ENCODE data around the gene LMBRD2.
"Not testable (repeated sequence)": the region's sequence is repeated elsewhere in the genome, so short reads cannot be mapped to it uniquely, and the experiment has no call there.

Gene LMBRD2

DNA sequence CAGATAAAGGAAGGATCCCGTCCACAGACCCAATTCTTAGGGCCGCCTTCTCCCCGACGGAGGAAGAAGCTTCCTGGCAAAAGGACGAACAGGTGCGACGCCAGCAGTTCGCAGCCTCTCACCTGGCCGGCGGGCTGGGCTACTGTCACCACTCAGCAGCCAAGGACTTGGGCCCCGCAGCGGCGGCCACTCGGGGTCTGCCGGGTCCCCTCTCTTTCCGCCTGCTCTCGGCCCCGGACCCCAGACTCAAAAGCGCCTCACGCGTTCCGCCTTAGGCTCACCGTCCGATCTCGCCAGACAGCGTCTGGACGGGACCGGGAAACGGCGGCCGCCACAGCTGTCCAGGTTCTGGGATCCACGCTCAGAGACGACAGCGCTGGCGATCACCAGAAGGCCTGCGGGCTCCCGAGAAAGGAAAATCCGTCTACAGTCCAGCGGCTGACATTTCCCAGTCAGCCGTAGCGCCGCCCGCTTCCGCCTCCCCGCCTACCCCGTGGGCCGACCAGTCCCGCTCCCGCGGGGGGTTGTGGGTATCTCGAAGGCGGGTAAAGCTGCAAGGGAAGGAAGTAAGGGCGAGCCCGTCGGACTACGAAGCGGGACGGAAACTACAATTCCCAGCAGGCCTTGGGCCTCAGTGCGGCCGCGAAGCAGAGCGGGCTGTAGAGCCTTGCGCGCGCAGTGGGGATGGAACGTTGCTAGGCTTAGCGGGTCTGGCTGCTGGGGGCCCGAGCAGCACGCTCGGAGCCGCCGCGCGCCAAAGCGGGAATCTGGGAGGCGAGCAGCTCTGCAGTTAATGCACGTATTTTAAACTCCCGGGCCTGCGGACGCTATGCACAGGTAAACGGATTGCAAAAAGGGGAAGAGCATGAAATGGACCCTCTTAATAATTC lies at the start of gene LMBRD2, which contains the start of gene SKP2:
Gene LMBRD2, minus strand, starts transcription at position 454 of the 890 bp plus-strand sequence. CDS start 8,538 bp downstream, outside the sequence.
Gene SKP2, plus strand, starts transcription at position 678 of the 890 bp plus-strand sequence. Its CDS starts 152 bp downstream, at position 830.
- TF ChIP-seq, protein P1, sequence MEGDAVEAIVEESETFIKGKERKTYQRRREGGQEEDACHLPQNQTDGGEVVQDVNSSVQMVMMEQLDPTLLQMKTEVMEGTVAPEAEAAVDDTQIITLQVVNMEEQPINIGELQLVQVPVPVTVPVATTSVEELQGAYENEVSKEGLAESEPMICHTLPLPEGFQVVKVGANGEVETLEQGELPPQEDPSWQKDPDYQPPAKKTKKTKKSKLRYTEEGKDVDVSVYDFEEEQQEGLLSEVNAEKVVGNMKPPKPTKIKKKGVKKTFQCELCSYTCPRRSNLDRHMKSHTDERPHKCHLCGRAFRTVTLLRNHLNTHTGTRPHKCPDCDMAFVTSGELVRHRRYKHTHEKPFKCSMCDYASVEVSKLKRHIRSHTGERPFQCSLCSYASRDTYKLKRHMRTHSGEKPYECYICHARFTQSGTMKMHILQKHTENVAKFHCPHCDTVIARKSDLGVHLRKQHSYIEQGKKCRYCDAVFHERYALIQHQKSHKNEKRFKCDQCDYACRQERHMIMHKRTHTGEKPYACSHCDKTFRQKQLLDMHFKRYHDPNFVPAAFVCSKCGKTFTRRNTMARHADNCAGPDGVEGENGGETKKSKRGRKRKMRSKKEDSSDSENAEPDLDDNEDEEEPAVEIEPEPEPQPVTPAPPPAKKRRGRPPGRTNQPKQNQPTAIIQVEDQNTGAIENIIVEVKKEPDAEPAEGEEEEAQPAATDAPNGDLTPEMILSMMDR (IDR thresholded peaks at IDR 0.05; ENCODE audit: control extremely low read depth, extremely low read depth, low read depth, missing control alignments): no peak
- ChIA-PET CTCF (interaction anchor here (0.9 to 3.0 kb wide), 9 partner anchors 10 to 227 kb away, joined by 3 to 12 read pairs (median 4); partner anchors contain the start of gene NADK2), POLR2A (interaction anchor here (1.0 kb wide), 1 partner anchor 90 kb away, joined by 3 read pairs; the partner anchor contains the start of gene NADK2)
- DNase-seq (ENCODE audit: extremely low spot score): peak; percentile 97

DNA sequence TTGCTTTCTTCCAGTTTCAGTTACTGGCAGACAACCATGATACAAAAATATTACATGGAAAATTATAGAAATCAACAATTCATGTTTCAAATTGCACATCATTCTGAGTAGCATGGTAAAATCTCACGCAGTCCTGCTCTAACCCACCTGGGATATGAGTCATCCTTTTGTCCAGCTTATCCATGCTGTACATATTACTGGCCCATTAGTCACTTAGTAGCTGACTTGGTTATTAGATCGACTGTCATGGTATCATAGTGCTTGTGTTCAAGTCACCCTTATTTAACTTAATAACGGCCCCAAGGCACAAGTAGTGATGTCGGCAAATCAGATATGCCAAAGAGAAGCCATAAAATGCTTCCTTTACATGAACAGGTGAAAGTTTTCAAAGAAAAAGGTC lies 48.8 kb upstream of the LMBRD2 start:
- no peak for DNase-seq (ENCODE audit: extremely low spot score)
- TF ChIP-seq, protein P1 (IDR thresholded peaks at IDR 0.05; ENCODE audit: control extremely low read depth, extremely low read depth, low read depth, missing control alignments): no peak
- POLR2A ChIA-PET: no interaction called here
- CTCF ChIA-PET: interaction anchor here (1.1 to 1.4 kb wide), 2 partner anchors 43 to 106 kb away, joined by 3 read pairs; no protein-coding TSS in a partner anchor

DNA sequence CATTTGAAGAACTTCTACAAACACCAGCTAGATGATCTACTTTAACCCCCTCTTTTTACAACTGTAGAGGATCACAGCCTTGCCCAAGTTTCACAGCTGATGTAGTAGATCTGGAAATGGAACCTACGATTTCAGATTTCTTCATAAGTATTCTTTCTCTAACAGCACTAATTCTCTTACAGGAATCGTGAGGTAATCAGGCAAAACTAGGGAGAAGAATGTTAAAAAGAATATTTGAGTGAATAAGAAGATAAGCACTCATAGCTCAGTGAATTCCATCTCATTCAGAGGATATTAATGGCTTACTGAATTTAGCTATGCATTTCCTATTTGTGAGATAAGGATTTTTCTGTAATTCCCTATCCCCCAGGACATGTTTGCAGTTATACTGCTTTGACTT lies 47.9 kb upstream of the LMBRD2 start:
- DNase-seq (ENCODE audit: extremely low spot score): no peak
- POLR2A ChIA-PET: no interaction called here
- CTCF ChIA-PET: interaction anchor here (1.1 to 1.4 kb wide), 2 partner anchors 42 to 106 kb away, joined by 3 read pairs; no protein-coding TSS in a partner anchor
- TF ChIP-seq, protein P1 (IDR thresholded peaks at IDR 0.05; ENCODE audit: control extremely low read depth, extremely low read depth, low read depth, missing control alignments): no peak

DNA sequence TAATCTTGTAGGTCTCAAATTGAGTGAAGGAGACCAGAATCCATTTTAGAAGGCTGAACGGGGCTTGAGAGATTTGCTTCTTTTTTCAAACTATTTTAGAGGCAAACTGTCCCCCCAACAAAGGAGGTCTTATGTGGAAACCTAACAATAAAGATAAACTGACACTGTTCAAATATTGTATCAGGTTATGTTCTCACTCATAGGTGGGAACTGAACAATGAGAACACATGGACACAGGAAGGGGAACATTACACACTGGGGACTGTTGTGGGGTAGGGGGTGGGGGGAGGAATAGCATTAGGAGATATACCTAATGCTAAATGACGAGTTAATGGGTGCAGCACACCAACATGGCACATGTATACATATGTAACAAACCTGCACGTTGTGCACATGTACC lies 47.1 kb upstream of the LMBRD2 start:
- POLR2A ChIA-PET; DNase-seq (ENCODE audit: extremely low spot score); CTCF ChIA-PET: not testable (repeated sequence)

DNA sequence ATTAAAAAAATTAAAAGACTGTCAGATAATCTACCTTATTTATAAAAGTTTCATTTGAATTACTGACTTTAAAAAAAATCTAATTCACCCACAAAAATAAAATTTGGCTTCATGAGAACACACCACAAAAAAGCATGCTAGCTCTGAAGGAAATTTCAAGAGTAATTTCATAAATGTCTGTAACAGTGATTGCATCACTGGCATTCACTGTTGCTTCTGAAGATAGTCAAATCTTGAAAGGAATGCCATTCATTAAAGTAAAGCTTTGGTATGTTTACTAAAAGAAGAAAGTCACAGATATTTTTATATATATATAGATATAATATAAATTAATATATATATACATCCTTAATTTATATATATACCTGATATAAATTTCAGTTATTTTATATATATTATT lies 46.6 kb upstream of the LMBRD2 start:
- TF ChIP-seq, protein P1 (IDR thresholded peaks at IDR 0.05; ENCODE audit: control extremely low read depth, extremely low read depth, low read depth, missing control alignments): no peak
- no peak for DNase-seq (ENCODE audit: extremely low spot score)
- CTCF ChIA-PET: interaction anchor here (1.9 kb wide), 1 partner anchor 20 kb away, joined by 5 read pairs; no protein-coding TSS in a partner anchor
- POLR2A ChIA-PET: no interaction called here

DNA sequence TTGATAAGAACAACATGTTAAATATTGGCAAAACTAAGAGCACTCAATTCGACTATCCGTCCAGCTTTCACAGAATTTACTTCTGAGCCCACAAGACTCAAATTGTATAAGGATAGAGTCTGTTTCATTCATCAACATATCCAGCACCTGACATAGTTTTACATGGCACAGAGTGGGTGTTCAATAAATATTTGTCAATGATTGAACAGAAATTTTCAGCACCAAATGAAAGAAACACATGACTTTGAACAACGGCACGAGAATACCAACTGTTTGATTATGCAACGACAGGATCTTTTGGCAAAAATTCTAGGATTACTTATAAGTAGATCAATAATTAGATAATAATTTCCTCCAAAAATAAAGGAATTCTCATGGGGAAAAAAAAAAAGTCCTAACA lies 42.1 kb upstream of the LMBRD2 start:
- TF ChIP-seq, protein P1 (IDR thresholded peaks at IDR 0.05; ENCODE audit: control extremely low read depth, extremely low read depth, low read depth, missing control alignments): no peak
- POLR2A ChIA-PET: no interaction called here
- DNase-seq (ENCODE audit: extremely low spot score): no peak
- CTCF ChIA-PET: no interaction called here

DNA sequence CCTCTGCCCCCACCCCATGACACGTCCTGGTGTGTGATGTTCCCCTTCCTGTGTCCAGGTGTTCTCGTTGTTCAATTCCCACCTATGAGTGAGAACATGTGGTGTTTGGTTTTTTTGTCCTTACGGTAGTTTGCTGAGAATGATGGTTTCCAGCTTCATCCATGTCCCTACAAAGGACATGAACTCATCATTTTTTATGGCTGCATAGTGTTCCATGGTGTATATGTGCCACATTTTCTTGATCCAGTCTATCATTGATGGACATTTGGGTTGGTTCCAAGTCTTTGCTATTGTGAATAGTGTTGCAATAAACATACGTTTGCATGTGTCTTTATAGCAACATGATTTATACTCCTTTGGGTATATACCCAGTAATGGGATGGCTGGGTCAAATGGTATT lies 32.7 kb upstream of the LMBRD2 start:
- CTCF ChIA-PET; POLR2A ChIA-PET; DNase-seq (ENCODE audit: extremely low spot score): not testable (repeated sequence)
